SK-N-MC (cell line): Measurements from ENCODE around the gene MTO1.

Experiments used
- EZH2 ChIP-seq: fragments of 200-600 bp; sonication (generic); IDR thresholded peaks from one replicate; pipeline ENCODE4 v1.6.1; 2017; ENCODE audit warnings: antibody characterized with exemption
- FOXP2 ChIP-seq: optimal IDR thresholded peaks from 2 replicates; pipeline ENCODE3; 2011; ENCODE audit warnings: mild to moderate bottlenecking, moderate library complexity; ENCODE audit not compliant: insufficient read depth; ENCODE audit errors: extremely low read length, control extremely low read depth
- POLR2AphosphoS5 ChIP-seq: IDR thresholded peaks from 2 replicates; pipeline ENCODE4 v1.6.1; 2012; ENCODE audit warnings: mild to moderate bottlenecking, low read depth, low read length, borderline replicate concordance

GRCh38 chr6:73505142-73505541 is 43.6 kb downstream of the MTO1 start:
- TF ChIP-seq POLR2AphosphoS5 (no peak; the same call in 1 of the 2 replicates), EZH2 (no peak), FOXP2 (no peak)
